GM12873 (cell line): ENCODE measurements around the gene NEK2.

Experiments used
- CTCF ChIP-seq: IDR thresholded peaks from 2 replicates; pipeline ENCODE4 v1.5.1; 2012; ENCODE audit warnings: low read depth, mild to moderate bottlenecking, moderate library complexity, low read length, control low read depth; ENCODE audit not compliant: insufficient read depth; ENCODE audit errors: missing control alignments

The NEK2 gene

GRCh38 chr1:211701733-211702132, 26.3 kb upstream of the NEK2 start:
- no peak for TF ChIP-seq CTCF

GRCh38 chr1:211699059-211699458, 23.6 kb upstream of the NEK2 start:
- TF ChIP-seq CTCF, result peak; percentile 1

DNA sequence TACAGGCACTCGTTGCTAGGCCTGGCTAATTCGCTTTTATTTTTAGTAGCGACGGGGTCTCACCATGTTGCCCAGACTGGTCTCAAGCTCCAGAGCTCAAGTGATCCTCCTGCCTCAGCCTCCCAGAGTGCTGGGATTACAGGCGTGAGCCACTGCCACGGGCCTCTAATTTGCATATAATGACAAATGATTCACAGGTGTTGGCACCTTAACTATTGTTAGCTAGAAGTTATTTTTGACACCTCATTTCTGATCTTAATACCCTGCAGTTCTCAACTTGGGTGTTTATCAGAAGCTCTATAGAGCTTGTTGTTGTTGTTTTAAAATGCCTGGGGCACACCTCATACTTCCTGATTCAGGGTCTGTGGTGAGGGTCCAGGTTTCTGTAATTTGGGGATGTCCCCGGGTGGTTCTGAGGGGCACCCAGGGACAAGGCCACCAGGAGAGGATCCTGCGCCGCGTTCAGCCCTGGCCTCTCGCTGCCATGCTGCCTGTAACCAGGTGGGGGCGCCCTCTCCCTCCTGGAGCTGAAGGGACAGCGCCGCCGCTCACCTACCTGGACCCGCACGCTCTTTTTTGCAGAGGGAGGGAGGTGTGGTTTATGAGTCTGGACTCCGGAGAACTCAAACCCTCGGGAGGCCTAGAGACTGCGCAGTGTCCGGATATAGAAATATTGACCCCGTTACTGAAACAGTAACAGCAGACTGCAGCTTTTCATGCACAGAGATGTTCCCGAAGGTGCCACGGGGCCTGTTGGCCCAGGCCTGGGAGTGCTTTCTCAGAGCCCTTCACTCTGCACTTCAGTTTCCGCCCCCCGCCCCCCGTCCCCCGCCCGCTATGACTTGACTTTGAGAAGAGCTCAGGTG, 23.0 kb upstream of the NEK2 start:
- TF ChIP-seq CTCF, result peak; percentile 96

DNA sequence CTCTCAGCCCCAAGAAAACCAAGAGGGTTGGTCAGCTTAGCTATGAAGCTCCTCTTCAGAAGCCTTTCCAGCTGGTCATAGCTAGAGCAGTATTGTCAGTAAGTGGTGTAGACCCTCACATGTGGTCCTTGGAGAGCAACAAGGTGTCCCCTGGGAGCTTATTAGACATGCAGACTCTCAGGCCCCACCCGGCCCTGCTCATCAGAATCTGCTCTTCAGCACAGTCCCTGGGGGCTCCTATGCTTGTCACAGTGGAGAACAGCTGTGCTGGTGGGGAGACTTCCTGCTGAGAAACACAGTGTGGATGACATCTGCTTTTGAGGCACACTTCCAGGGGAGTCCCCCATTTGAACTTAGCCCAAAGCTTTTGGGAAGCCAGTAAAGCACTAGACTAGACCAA, 21.9 kb upstream of the NEK2 start:
- no peak for TF ChIP-seq CTCF

DNA sequence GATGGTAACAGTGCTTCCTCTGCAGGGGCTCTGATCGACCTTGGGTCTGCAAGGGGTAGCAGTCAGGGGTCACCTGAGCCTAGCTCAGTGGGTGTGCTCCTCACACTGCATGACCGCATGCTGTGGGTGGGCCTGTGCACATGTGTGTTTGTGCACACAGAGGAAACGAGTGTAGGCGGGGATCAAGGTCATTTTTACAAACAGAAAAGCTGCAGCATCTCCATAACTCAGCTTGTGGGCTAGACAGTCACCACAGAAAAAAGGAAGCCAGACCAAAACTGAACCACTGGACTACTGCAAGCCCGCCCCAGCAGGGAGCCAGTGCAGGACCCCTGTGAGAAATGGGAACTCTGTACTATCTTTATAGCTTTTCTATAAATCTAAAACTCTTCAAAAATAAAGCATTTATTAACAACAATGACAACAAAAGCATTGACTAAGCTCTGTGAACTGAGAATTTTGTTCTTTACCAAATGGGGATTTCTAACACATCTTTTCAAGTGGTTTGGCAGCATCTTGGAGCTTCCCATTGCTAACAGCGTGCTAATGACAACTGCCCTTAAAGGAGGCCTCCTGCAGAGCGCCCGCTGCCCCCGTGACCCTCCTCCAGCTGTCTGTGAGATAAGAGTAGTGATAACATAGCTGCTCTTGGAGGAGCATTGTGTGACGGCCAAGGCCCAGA, 19.9 kb upstream of the NEK2 start:
- no peak for TF ChIP-seq CTCF

DNA sequence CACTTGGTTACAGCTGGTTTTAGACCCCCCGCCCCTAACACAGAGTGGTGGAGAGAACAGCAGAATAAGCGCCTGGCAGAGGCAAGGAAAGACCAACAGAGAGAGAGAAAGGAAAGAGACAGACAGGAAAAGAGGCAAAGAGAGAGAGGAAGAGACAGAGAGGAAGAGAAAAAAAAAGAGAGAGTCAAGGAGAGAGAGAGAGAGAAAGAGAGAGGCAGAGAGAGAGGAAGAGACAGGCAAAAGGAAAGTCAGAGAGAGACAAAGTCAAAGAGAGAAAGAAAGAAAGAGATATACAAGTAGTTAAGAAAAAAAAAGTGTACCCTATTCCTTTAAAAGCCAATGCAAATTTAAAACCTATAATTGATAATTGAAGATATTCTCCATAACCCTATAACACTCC, 13.0 kb upstream of the NEK2 start:
- no peak for TF ChIP-seq CTCF

DNA sequence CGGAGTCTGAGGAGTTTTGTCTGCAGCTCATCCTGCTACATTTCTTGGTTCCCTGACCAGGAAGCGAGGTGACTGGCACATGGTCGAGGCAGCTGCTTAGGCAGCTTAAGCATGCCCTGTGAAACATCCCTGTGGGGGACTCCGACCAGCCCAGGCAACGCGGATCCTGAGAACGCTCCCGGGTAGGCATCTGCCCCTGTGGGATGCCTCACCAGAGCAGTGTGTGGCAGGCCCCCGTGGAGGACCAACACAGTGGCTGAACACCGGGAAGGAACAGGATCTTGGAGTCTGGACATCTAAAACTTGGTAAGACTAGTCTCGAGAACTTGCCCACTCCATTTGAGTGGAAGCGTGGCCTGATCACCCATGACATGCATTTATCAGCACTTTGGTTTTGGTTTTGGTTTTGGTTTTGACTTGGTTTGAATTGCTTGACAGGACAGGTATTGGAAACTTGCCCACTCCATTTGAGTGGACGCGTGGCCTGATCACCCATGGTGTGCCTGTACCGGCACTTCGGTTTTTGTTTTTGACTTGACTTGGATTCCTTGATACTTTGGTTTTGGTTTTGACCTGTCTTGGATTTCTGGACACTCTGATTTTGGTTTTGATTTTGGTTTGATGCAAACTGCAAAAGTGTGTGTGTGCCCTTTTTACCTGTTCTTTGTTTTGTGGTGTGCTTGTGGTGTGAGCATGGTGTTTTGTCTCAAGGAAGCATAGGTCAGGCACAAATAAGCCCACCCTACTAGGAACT, 12.2 kb upstream of the NEK2 start:
- TF ChIP-seq CTCF, result no peak
